Sigmoid colon (tissue), 4 donors: Measurements from ENCODE around the gene SLC38A3.
A peak's percentile ranks its signal among the peaks of the same experiment; 100 is the strongest.

ENCODE experiments used
- CTCF ChIP-seq, 4 experiments: fragments of 450-650 bp in 3 of 4; fragments of 200-600 bp in 1 of 4; IDR thresholded peaks; one replicate each; pipeline ENCODE4 v1.5.1; 2016 to 2019; ENCODE audit warnings: antibody characterized with exemption in 4 of 4, mild to moderate bottlenecking in 3 of 4, moderate library complexity in 2 of 4
- POLR2AphosphoS5 ChIP-seq, 4 donors: sonication (generic); formaldehyde crosslinking; IDR thresholded peaks; one replicate each; pipeline ENCODE4 v1.6.1; 2017; ENCODE audit warnings: antibody characterized with exemption in 4 of 4

DNA sequence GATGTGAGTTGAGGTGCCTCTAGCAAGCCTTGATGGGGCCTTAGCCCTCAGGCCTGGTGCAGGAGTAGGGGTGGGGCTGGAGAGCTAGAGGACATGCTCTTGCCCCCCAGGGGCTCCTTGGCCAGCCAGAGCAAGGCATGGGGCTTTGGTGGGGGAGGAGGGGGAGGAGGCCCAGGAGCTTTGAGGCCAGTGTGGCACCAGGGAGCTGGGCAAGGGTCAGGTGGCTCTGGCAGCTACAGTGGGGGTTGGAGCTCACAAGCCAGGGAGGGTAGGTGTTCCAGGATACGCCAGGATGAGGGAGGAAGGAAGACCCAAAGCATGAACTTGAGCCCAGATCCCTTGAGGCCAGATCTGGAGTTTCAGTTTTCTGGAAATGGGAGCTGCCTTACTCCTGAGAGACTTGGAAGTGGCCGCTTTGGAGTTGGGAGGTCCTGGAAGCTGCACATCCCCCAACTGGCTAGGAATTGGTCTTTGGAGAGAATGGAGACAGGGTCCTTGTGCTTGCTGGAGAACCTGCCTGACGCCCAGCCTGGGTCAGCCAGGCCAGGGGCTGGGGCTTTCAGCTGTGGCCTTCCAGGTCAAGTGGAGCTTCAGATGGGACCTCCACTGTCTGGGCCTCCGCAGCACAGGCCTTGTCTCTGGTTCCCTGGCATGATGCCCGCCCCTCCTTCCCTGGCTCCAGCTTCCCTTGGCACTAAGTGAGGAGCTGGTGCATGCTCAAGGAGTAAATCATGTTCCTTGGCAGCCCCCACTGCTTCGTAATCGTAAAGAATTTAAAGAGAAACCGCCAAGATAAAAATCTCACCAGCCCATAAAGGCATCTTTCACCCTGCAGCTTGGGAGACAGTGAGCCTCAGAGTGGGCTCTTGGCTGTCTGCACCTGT is 41.3 kb upstream of the SLC38A3 start:
- TF ChIP-seq CTCF (IDR thresholded peaks at IDR 0.05) (no peak), POLR2AphosphoS5 (IDR thresholded peaks at IDR 0.05) (peak; percentile 31 to 80 (median 64))
